Neuronal stem cell (in vitro differentiated cells): ENCODE data around the gene BTBD9.

Source experiments
- DNase-seq: peaks from one replicate; pipeline ENCODE4 v3.0.0-alpha.2; 2013; ENCODE audit warnings: low spot score
- H2AFZ ChIP-seq: one replicate; pipeline ENCODE4 v1.6.1; 2013; ENCODE audit warnings: mild to moderate bottlenecking, low read length, inconsistent platforms
- H2AK5ac ChIP-seq: 2 replicates; pipeline ENCODE4 v1.6.1; 2013; ENCODE audit warnings: low read depth, mild to moderate bottlenecking, inconsistent platforms, low read length, moderate library complexity, mixed read lengths
- H2BK120ac ChIP-seq: 2 replicates; pipeline ENCODE4 v1.6.1; 2013; ENCODE audit warnings: low read depth, mild to moderate bottlenecking, inconsistent platforms, low read length, moderate library complexity, mixed read lengths
- H2BK12ac ChIP-seq: one replicate; pipeline ENCODE4 v1.6.1; 2013; ENCODE audit warnings: low read length, inconsistent platforms
- H2BK15ac ChIP-seq: 2 replicates; pipeline ENCODE4 v1.6.1; 2013; ENCODE audit warnings: mild to moderate bottlenecking, low read length, inconsistent platforms, mixed read lengths
- H2BK5ac ChIP-seq: one replicate; pipeline ENCODE4 v1.6.1; 2013; ENCODE audit warnings: inconsistent platforms, mild to moderate bottlenecking, low read length, moderate library complexity
- H3K14ac ChIP-seq: one replicate; pipeline ENCODE4 v1.6.1; 2013; ENCODE audit warnings: low read length, inconsistent platforms
- H3K18ac ChIP-seq: 2 replicates; pipeline ENCODE4 v1.6.1; 2013; ENCODE audit warnings: low read length, inconsistent platforms
- H3K23ac ChIP-seq: 2 replicates; pipeline ENCODE4 v1.6.1; 2013; ENCODE audit warnings: low read depth, mild to moderate bottlenecking, mixed read lengths, low read length, inconsistent platforms; ENCODE audit not compliant: poor library complexity
- H3K27ac ChIP-seq: replicated peaks from 3 replicates; pipeline ENCODE4 v1.5.1; 2013; ENCODE audit warnings: low read length, inconsistent platforms
- H3K27me3 ChIP-seq, 3 experiments: 2 replicates each; pipeline ENCODE4 v1.6.1; 2013; ENCODE audit warnings: low read length in 3 of 3, mild to moderate bottlenecking in 2 of 3, inconsistent platforms in 1 of 3, low read depth in 1 of 3, mixed read lengths in 1 of 3, moderate library complexity in 1 of 3; ENCODE audit not compliant: control insufficient read depth in 3 of 3, insufficient read depth in 3 of 3
- H3K36me3 ChIP-seq, 2 donors: replicated peaks in 1 of 2; 2 replicates each; pipeline ENCODE4 v1.6.1; 2013; ENCODE audit warnings: low read length in 2 of 2; ENCODE audit not compliant: control insufficient read depth in 2 of 2, insufficient read depth in 2 of 2
- H3K4ac ChIP-seq: 2 replicates; pipeline ENCODE4 v1.6.1; 2013; ENCODE audit warnings: inconsistent platforms, mild to moderate bottlenecking, low read length, moderate library complexity
- H3K4me1 ChIP-seq, 2 donors: 1 replicate in 1 of 2; 2 replicates in 1 of 2; pipeline ENCODE4 v1.6.1; 2013; ENCODE audit warnings: low read length in 2 of 2, low read depth in 1 of 2; ENCODE audit not compliant: control insufficient read depth in 2 of 2, insufficient read depth in 1 of 2
- H3K4me2 ChIP-seq: one replicate; pipeline ENCODE4 v1.6.1; 2013; ENCODE audit warnings: mild to moderate bottlenecking, low read length, inconsistent platforms; ENCODE audit not compliant: insufficient read depth, poor library complexity, severe bottlenecking
- H3K4me3 ChIP-seq, 2 donors: 2 replicates each; pipeline ENCODE4 v1.5.1; 2013; ENCODE audit warnings: low read length in 2 of 2, mild to moderate bottlenecking in 2 of 2, inconsistent platforms in 1 of 2, moderate library complexity in 1 of 2
- H3K79me1 ChIP-seq: one replicate; pipeline ENCODE4 v1.6.1; 2013; ENCODE audit warnings: low read depth, mild to moderate bottlenecking, inconsistent platforms, low read length, moderate library complexity
- H3K9ac ChIP-seq: one replicate; pipeline ENCODE4 v1.6.1; 2013; ENCODE audit warnings: mild to moderate bottlenecking, low read depth, low read length, inconsistent platforms; ENCODE audit not compliant: poor library complexity
- H3K9me3 ChIP-seq, 2 donors: replicated peaks in 1 of 2; 2 replicates each; pipeline versions ENCODE3 to v1.6.1; 2013; ENCODE audit warnings: low read length in 2 of 2, mild to moderate bottlenecking in 2 of 2, inconsistent platforms in 1 of 2, low read depth in 1 of 2, mixed read lengths in 1 of 2, moderate library complexity in 1 of 2; ENCODE audit not compliant: control insufficient read depth in 2 of 2, insufficient read depth in 1 of 2
- H4K8ac ChIP-seq: one replicate; pipeline ENCODE4 v1.6.1; 2013; ENCODE audit warnings: low read depth, mild to moderate bottlenecking, inconsistent platforms, low read length, moderate library complexity
- H4K91ac ChIP-seq: one replicate; pipeline ENCODE4 v1.6.1; 2013; ENCODE audit warnings: low read length, low read depth, mild to moderate bottlenecking, inconsistent platforms; ENCODE audit not compliant: poor library complexity
- WGBS, 2 donors: extraction: QIAGEN DNeasy Blood & Tissue Kit; methylation state at CpG; one replicate each; pipeline ENCODE4 v1.1.7; 2013; ENCODE audit warnings: missing lambda C conversion rate in 2 of 2, mixed read lengths in 1 of 2; ENCODE audit not compliant: insufficient read length in 2 of 2, insufficient replicate concordance in 1 of 2; ENCODE audit errors: extremely low coverage in 2 of 2; 5-methylcytosine and 5-hydroxymethylcytosine counted together

BTBD9 gene

DNA sequence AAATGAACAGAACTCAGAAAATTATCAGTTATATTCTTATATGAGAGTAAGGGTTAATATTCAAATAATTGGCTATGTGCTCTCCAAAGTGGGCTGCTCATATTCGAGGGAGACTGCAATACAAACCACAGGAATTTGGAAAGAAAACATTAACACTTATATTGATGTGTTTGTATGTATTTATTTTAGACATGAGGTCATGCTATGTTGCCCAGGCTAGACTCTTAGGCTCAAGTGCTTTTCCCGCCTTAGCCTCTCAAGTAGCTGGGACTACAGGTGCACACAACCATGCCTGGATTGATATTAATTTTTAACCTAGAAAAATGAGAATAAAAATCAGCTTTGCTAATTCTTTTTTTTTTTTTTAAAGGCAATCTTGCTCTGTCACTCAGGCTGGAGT, 35.0 kb downstream of the BTBD9 start:
- DNase-seq = no peak
- H4K91ac ChIP-seq = no peak overlapping the region
- H2BK15ac ChIP-seq = no peak overlapping the region
- H3K4me1 ChIP-seq = no peaks in the 10 kb centered on the region
- no peak overlapping the region for H4K8ac ChIP-seq
- H3K23ac ChIP-seq = no peak overlapping the region
- no peak overlapping the region for H2BK120ac ChIP-seq
- H3K14ac ChIP-seq = no peak overlapping the region
- H3K27me3 ChIP-seq = no peaks in the 10 kb centered on the region
- H2BK5ac ChIP-seq = no peak overlapping the region
- no peak overlapping the region for H2AK5ac ChIP-seq
- WGBS, 2 donors = no CpG with 5 or more reads among the region's 2 CpGs
- H3K9me3 ChIP-seq = no peaks in the 10 kb centered on the region
- H3K4ac ChIP-seq = no peak overlapping the region
- H3K4me2 ChIP-seq = no peak overlapping the region
- no peaks in the 10 kb centered on the region for H3K79me1 ChIP-seq
- H3K36me3 ChIP-seq = no peaks in the 10 kb centered on the region
- no peak overlapping the region for H2BK12ac ChIP-seq
- H3K9ac ChIP-seq = no peak overlapping the region
- H3K18ac ChIP-seq = no peak overlapping the region
- no peak overlapping the region for H3K4me3 ChIP-seq
- no peak overlapping the region for H2AFZ ChIP-seq
- no peak overlapping the region for H3K27ac ChIP-seq

DNA sequence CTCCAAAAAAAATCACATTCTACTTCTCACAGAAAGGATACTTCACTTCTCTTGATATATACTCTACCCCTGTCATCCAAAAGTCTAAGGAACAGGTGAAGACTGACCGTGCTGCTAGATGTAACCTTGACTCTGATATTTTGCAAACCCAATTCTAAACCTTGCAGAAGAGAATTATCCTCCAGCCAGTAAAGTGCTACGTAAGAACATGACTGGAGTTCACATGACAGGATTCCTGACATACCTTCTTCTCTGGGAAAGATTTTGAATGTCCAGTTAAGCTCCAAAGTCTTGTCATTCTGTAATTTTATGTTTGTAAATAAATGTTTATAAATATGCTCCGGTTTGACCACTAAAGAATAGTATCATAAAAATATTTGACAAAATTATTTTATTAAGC, 35.8 kb downstream of the BTBD9 start:
- no peak for DNase-seq

DNA sequence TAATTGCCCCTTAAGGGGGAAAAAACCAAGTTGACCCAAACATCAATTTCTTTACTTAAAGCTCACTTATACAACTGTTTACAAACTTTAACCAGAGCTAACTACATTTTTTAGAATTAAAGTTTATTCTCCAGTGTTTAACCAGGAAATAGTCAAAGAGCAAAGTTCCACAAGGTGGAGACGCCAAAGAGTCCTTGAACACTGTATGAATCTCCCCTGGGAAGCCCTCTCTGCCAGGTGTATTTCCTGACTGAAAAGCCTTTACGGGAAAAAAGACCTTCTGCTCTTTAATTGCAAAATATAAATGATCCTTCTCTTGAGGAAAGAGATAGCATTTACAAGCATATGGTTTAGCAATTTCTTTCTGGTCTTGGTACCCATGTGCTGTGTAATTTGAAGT, 36.2 kb downstream of the BTBD9 start:
- H3K36me3 ChIP-seq = no peaks in the 10 kb centered on the region
- H3K79me1 ChIP-seq = no peaks in the 10 kb centered on the region
- DNase-seq = no peak
- no peak overlapping the region for H2BK120ac ChIP-seq
- H3K4me1 ChIP-seq = no peaks in the 10 kb centered on the region
- H3K9ac ChIP-seq = no peak overlapping the region
- H2BK15ac ChIP-seq = no peak overlapping the region
- no peaks in the 10 kb centered on the region for H3K9me3 ChIP-seq
- no peak overlapping the region for H3K18ac ChIP-seq
- no peaks in the 10 kb centered on the region for H3K27me3 ChIP-seq
- no peak overlapping the region for H3K27ac ChIP-seq
- no peak overlapping the region for H3K4ac ChIP-seq
- H2AFZ ChIP-seq = no peak overlapping the region
- H3K4me3 ChIP-seq = no peak overlapping the region
- no peak overlapping the region for H4K91ac ChIP-seq
- no peak overlapping the region for H2AK5ac ChIP-seq
- H2BK12ac ChIP-seq = no peak overlapping the region
- no CpG with 5 or more reads among the region's 2 CpGs for WGBS, 2 donors
- no peak overlapping the region for H3K23ac ChIP-seq
- H4K8ac ChIP-seq = no peak overlapping the region
- no peak overlapping the region for H3K14ac ChIP-seq
- H2BK5ac ChIP-seq = no peak overlapping the region
- no peak overlapping the region for H3K4me2 ChIP-seq

More for the DNA sequence above, 35.8 kb downstream of the BTBD9 start:
- no peak overlapping the region for H4K91ac ChIP-seq
- no peak overlapping the region for H2BK5ac ChIP-seq
- H3K9me3 ChIP-seq = no peaks in the 10 kb centered on the region
- H3K4me1 ChIP-seq = no peaks in the 10 kb centered on the region
- H3K27me3 ChIP-seq = no peaks in the 10 kb centered on the region
- H3K18ac ChIP-seq = no peak overlapping the region
- no peak overlapping the region for H2AFZ ChIP-seq
- H3K23ac ChIP-seq = no peak overlapping the region
- H2BK120ac ChIP-seq = no peak overlapping the region
- no peak overlapping the region for H3K4me2 ChIP-seq
- H2AK5ac ChIP-seq = no peak overlapping the region
- no peak overlapping the region for H4K8ac ChIP-seq
- H2BK12ac ChIP-seq = no peak overlapping the region
- no peak overlapping the region for H2BK15ac ChIP-seq
- no CpG with 5 or more reads among the region's 3 CpGs for WGBS, 2 donors
- H3K9ac ChIP-seq = no peak overlapping the region
- no peaks in the 10 kb centered on the region for H3K79me1 ChIP-seq
- H3K4ac ChIP-seq = no peak overlapping the region
- no peak overlapping the region for H3K27ac ChIP-seq
- H3K4me3 ChIP-seq = no peak overlapping the region
- H3K36me3 ChIP-seq = no peaks in the 10 kb centered on the region
- H3K14ac ChIP-seq = no peak overlapping the region

DNA sequence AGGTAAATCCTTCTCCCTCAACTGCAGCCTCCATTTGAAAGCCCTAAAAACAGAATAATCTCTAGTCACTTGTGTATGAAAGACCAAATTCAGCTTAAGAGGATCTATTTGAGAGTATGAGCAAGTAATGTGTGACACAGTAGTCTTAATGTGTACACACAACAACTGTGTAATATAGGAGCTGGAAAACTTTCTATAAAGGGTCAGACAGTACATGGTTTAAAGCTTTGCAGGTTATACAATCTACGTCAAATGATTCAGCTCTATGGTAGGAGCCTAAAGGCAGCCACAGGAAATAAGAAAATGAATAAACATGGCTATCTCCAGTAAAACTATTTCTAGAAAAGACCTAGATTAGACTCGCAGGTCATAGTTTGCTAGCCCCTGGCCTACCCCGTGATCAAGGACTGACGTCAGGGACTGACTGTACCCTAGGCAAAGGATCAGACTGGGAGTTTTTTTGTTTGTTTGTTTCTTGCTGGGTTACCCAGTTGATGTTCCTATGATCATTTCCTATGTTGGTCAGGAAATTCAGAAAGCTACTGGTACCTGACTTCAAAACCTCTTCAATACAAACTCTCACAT, 39.7 kb downstream of the BTBD9 start:
- Histone ChIP-seq H3K4me3 (no peak overlapping the region), H3K23ac (no peak overlapping the region), H3K4me1 (no peaks in the 10 kb centered on the region), H2AK5ac (no peak overlapping the region), H3K79me1 (no peaks in the 10 kb centered on the region), H4K8ac (no peak overlapping the region), H3K4me2 (no peak overlapping the region), H3K14ac (no peak overlapping the region), H3K27me3 (no peaks in the 10 kb centered on the region), H3K27ac (no peak overlapping the region), H2AFZ (no peak overlapping the region), H2BK5ac (no peak overlapping the region), H3K9ac (no peak overlapping the region), H2BK15ac (no peak overlapping the region), H3K9me3 (no peaks in the 10 kb centered on the region), H4K91ac (no peak overlapping the region), H3K18ac (no peak overlapping the region), H3K36me3 (no peaks in the 10 kb centered on the region), H2BK120ac (no peak overlapping the region), H3K4ac (no peak overlapping the region), H2BK12ac (no peak overlapping the region)
- WGBS, 2 donors = no CpG with 5 or more reads among the region's 4 CpGs
- DNase-seq = no peak
